Omental fat pad (tissue), 4 donors: ENCODE measurements around the gene TRAK1. TPM values are rescaled to one million over a fixed set of nuclear protein-coding genes. Genes with fewer than 3 reads are reported as not detected.

ENCODE experiments used
- ATAC-seq: fragments of 150-250 bp; one replicate; pipeline ENCODE4 v1.9.1; 2016; ENCODE audit warnings: mild to moderate bottlenecking, moderate library complexity; ENCODE audit not compliant: low FRiP score
- DNase-seq: peaks from one replicate; pipeline ENCODE4 v3.0.0-alpha.2; 2019; ENCODE audit warnings: low spot score
- total RNA-seq, 4 donors: library from RNA; depleted of rRNA; stranded (reverse); fragments of >200 nt; gene quantifications; one replicate each; pipeline ENCODE4 v1.1.0, GENCODE V29; 2016
- TF ChIP-seq, protein P1 (sequence below), 3 donors: fragments of 450-650 bp; IDR thresholded peaks; one replicate each; pipeline ENCODE4 v1.5.1; 2016 to 2017; ENCODE audit warnings: antibody characterized with exemption in 3 of 3, mild to moderate bottlenecking in 3 of 3, moderate library complexity in 2 of 3

The TRAK1 gene
- total RNA-seq, 4 donors from 2014 or later, result 21.4 to 42.9 (median 37.0) TPM

DNA sequence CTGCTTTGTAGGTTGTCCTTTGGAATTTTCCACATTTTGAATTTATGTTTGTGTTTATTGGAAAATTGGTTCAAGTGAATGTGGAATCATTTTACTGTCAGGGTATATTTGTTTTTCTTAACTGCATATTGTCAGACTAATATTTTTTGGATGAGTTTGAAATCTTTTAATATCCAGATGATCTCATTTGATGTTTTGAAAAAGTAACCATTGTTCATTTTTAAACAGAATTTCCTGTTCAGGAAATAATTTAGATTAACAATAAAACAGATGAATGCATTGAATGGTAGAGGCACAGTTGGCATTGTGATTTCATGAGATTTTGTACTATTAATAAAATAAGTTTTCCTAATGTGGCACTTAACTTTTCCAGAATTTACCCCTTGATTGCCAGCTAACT, 15.5 kb downstream of the TRAK1 start:
- TF ChIP-seq, protein P1, sequence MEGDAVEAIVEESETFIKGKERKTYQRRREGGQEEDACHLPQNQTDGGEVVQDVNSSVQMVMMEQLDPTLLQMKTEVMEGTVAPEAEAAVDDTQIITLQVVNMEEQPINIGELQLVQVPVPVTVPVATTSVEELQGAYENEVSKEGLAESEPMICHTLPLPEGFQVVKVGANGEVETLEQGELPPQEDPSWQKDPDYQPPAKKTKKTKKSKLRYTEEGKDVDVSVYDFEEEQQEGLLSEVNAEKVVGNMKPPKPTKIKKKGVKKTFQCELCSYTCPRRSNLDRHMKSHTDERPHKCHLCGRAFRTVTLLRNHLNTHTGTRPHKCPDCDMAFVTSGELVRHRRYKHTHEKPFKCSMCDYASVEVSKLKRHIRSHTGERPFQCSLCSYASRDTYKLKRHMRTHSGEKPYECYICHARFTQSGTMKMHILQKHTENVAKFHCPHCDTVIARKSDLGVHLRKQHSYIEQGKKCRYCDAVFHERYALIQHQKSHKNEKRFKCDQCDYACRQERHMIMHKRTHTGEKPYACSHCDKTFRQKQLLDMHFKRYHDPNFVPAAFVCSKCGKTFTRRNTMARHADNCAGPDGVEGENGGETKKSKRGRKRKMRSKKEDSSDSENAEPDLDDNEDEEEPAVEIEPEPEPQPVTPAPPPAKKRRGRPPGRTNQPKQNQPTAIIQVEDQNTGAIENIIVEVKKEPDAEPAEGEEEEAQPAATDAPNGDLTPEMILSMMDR (IDR thresholded peaks at IDR 0.05), result no peak
- DNase-seq, result no peak
- no peak for ATAC-seq

GRCh38 chr3:42110631-42111030, 19.5 kb downstream of the TRAK1 start:
- TF ChIP-seq, protein P1 (IDR thresholded peaks at IDR 0.05), result no peak
- ATAC-seq (no peak), DNase-seq (no peak)

- DNase-seq, result no peak
- no peak for ATAC-seq
- TF ChIP-seq, protein P1 (IDR thresholded peaks at IDR 0.05), result no peak
Measured at GRCh38 chr3:42114130-42114725, 23.1 kb downstream of the TRAK1 start.

DNA sequence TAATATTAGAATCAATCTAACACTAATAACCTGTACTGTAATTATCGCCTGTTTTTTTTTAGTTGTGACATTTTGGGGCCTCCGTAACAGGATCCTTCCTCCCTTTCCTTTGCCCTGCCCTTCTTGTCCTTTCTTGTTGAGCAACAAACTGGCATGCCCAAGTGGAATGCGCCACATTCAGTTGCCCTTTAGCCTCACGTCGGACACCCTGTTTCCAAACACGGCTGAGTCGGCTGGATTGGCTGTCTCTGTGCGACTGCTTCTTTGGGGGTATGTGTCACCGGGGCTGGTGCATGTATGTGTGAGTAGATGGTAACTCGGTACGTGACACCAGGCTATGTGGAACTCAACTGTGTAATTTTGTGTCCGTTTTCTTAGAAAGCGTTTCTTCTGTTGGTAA, 24.1 kb downstream of the TRAK1 start:
- DNase-seq, result no peak
- ATAC-seq, result no peak

GRCh38 chr3:42115946-42116345, 24.8 kb downstream of the TRAK1 start:
- DNase-seq, result no peak
- TF ChIP-seq, protein P1 (IDR thresholded peaks at IDR 0.05), result no peak
- ATAC-seq, result no peak

More for the DNA sequence above, 24.1 kb downstream of the TRAK1 start:
- TF ChIP-seq, protein P1 (IDR thresholded peaks at IDR 0.05), result no peak

GRCh38 chr3:42116466-42116865, 25.3 kb downstream of the TRAK1 start:
- TF ChIP-seq, protein P1 (IDR thresholded peaks at IDR 0.05), result no peak
- DNase-seq, result no peak
- no peak for ATAC-seq
